OCI-LY7 (cell line): Measurements from ENCODE around the gene ZFR2. TPM values are rescaled to one million over a fixed set of nuclear protein-coding genes. Genes with fewer than 3 reads are reported as not detected.

ENCODE experiments used
- BruUV-seq: library from RNA; stranded (reverse); fragments of 400-500 nt; replicated peaks from 2 replicates; lab custom pipeline; 2021; lab: Mats Ljungman, UMichigan
- CTCF ChIA-PET: fragments of 300-600 bp; sonication (Branson Sonifier 250); formaldehyde crosslinking; loops from one replicate; lab custom pipeline; 2022; ENCODE audit warnings: antibody characterized with exemption; ENCODE audit not compliant: unreplicated experiment; lab: Charles Lee
- POLR2A ChIA-PET: fragments of 300-600 bp; sonication (Branson Sonifier 250); formaldehyde crosslinking; loops from one replicate; lab custom pipeline; 2022; ENCODE audit warnings: antibody characterized with exemption; lab: Charles Lee
- DNase-seq: peaks from one replicate; pipeline ENCODE4 v3.0.0-alpha.2; 2015; ENCODE audit warnings: low spot score
- H2AFZ ChIP-seq: fragments of 200-600 bp; sonication (generic), shearing (Covaris generic); 2 replicates; pipeline ENCODE4 v1.6.1; 2014; ENCODE audit warnings: mild to moderate bottlenecking, antibody characterized with exemption, low read length, moderate library complexity
- H3K27ac ChIP-seq: fragments of 200-600 bp; sonication (generic); 2 replicates; pipeline ENCODE4 v1.5.1; 2014; ENCODE audit warnings: mixed run types, low read depth, mild to moderate bottlenecking, moderate library complexity, low read length, inconsistent platforms; ENCODE audit not compliant: poor library complexity, severe bottlenecking
- H3K36me3 ChIP-seq: fragments of 200-600 bp; sonication (generic); 2 replicates; pipeline ENCODE4 v1.6.1; 2014; ENCODE audit warnings: mild to moderate bottlenecking, antibody characterized with exemption, low read length, moderate library complexity, mixed read lengths; ENCODE audit not compliant: insufficient read depth
- H3K4me1 ChIP-seq: fragments of 200-600 bp; sonication (generic); 2 replicates; pipeline ENCODE4 v1.5.1; 2014; ENCODE audit warnings: mild to moderate bottlenecking, low read length; ENCODE audit not compliant: insufficient read depth, poor library complexity, severe bottlenecking
- H3K4me2 ChIP-seq: fragments of 200-600 bp; sonication (generic); 2 replicates; pipeline ENCODE4 v1.6.1; 2014; ENCODE audit warnings: mild to moderate bottlenecking, low read length
- H3K4me3 ChIP-seq: fragments of 200-600 bp; sonication (generic); 2 replicates; pipeline ENCODE4 v1.5.1; 2014; ENCODE audit warnings: mild to moderate bottlenecking, low read depth, low read length; ENCODE audit not compliant: poor library complexity, severe bottlenecking
- H3K79me2 ChIP-seq: fragments of 200-600 bp; sonication (generic); 2 replicates; pipeline ENCODE4 v1.6.1; 2016; ENCODE audit warnings: low read depth, mild to moderate bottlenecking, low read length, moderate library complexity, mixed read lengths; ENCODE audit not compliant: insufficient read depth
- H3K9me2 ChIP-seq: fragments of 200-600 bp; sonication (generic); 2 replicates; pipeline ENCODE4 v1.6.1; 2016; ENCODE audit warnings: mild to moderate bottlenecking, low read length, mixed read lengths; ENCODE audit not compliant: insufficient read depth
- H3K9me3 ChIP-seq: fragments of 200-600 bp; sonication (generic); 2 replicates; pipeline ENCODE4 v1.6.1; 2014; ENCODE audit warnings: mild to moderate bottlenecking, mixed run types, low read length, mixed read lengths
- H4K20me1 ChIP-seq: fragments of 200-600 bp; sonication (generic); 2 replicates; pipeline ENCODE4 v1.6.1; 2014; ENCODE audit warnings: mild to moderate bottlenecking, antibody characterized with exemption, low read length, moderate library complexity, mixed read lengths; ENCODE audit not compliant: insufficient read depth
- EZH2phosphoT487 ChIP-seq: fragments of 200-600 bp; sonication (generic); IDR thresholded peaks from 2 replicates; pipeline ENCODE4 v1.6.1; 2018; ENCODE audit warnings: low read depth, borderline replicate concordance, mild to moderate bottlenecking, mixed run types, antibody characterized with exemption, low read length, moderate library complexity, mixed read lengths
- intact Hi-C: fragments of 100-400 bp; cut with micrococcal nuclease; formaldehyde crosslinking; loops from one replicate; pipeline ENCODE4 v1.10.0; 2022; ENCODE audit not compliant: unreplicated experiment
- total RNA-seq, 2 experiments: library from RNA; depleted of rRNA in 1 of 2; stranded (reverse); fragments of >200 nt in 1 of 2; shearing (Covaris generic) in 1 of 2; gene quantifications; 2 replicates each; pipeline ENCODE4 v1.2.3, GENCODE V29; 2014 to 2022
- TF ChIP-seq, protein P1 (sequence below): fragments of 200-600 bp; sonication (generic); conservative IDR thresholded peaks from 2 replicates; pipeline ENCODE4 v1.5.1; 2014; ENCODE audit warnings: mild to moderate bottlenecking, antibody characterized with exemption, low read length, moderate library complexity, mixed read lengths

Gene ZFR2
- total RNA-seq, 2 experiments from 2014 or later, result not detected

DNA sequence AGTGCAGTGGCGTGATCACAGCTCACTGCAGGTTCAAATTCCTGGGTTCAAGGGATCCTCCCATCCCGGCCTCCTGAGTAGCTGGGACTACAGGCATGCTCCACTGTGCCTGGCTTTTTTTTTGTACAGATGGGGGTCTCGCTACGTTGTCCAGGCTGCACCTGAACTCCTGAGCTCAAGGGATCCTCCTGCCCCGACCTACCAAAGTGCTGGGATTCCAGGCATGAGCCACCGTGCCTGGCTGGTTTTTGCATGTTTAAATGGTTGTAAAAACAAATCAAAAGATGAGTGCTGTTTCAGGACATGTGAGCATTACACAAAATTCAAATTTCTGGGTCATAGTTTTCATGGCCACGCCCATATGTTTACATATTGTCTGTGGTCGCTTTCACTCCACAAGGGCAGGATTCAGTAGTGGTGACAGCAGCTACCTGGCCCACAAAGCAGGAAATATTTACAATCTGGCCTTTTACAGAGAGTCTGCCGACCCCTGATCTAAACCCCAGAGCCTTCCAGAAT, 88.0 kb downstream of the ZFR2 start:
- Histone ChIP-seq H3K4me2 (no peak overlapping the region), H3K4me3 (no peak overlapping the region), H3K27ac (no peak overlapping the region), H3K36me3 (no peaks in the 10 kb centered on the region), H2AFZ (no peak overlapping the region), H3K79me2 (no peaks in the 10 kb centered on the region), H4K20me1 (no peaks in the 10 kb centered on the region), H3K9me2 (no peaks in the 10 kb centered on the region), H3K4me1 (no peaks in the 10 kb centered on the region), H3K9me3 (peaks cover 8% of the 10 kb centered on the region; the same call in 1 of the 2 replicates)
- no peak for DNase-seq
- no TSS peak for BruUV-seq
- TF ChIP-seq, protein P1, sequence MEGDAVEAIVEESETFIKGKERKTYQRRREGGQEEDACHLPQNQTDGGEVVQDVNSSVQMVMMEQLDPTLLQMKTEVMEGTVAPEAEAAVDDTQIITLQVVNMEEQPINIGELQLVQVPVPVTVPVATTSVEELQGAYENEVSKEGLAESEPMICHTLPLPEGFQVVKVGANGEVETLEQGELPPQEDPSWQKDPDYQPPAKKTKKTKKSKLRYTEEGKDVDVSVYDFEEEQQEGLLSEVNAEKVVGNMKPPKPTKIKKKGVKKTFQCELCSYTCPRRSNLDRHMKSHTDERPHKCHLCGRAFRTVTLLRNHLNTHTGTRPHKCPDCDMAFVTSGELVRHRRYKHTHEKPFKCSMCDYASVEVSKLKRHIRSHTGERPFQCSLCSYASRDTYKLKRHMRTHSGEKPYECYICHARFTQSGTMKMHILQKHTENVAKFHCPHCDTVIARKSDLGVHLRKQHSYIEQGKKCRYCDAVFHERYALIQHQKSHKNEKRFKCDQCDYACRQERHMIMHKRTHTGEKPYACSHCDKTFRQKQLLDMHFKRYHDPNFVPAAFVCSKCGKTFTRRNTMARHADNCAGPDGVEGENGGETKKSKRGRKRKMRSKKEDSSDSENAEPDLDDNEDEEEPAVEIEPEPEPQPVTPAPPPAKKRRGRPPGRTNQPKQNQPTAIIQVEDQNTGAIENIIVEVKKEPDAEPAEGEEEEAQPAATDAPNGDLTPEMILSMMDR, result no peak
- TF ChIP-seq EZH2phosphoT487, result no peak
- CTCF ChIA-PET, result no interaction called here
- POLR2A ChIA-PET, result no interaction called here
- intact Hi-C loops, result no loop called here

DNA sequence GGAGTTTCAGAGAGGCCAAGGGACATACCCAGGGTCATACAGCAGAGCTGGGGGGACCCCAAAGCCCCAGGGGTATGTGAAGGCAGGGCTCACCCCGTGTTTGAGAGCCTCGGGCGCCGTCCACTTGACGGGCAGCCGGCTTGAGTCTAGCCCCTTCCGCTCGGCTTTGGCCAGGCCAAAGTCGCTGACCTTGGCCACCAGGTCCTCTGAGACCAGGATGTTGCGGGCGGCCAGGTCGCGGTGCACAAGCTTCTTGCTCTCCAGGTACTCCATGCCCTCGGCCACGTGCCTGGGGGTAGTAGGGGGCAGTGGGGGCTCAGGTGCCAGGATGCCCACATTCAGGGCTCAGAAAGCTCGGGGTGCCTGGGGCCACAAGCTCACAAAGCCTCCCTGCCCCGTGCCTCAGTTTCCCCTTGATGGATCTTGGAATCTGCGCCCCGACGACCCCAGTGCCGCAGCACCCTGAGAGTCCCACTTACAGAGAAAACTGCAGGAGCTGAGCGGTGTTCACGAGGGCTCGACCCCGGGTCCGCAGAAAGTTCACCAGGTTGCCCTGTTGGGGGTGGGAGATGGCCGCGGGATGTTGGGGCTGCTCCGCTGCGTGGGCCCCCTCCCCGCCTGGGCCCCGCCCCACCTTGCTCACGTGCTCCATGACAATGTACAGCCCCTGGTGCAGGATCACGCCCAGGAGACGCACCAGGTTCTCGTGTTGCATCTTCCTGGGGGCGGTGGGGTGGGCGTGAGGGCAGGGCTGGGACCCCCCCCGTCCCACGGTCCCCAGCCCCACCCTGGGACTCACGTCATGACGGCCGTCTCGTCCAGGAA, 89.7 kb downstream of the ZFR2 start:
- TF ChIP-seq EZH2phosphoT487, result no peak
- TF ChIP-seq, protein P1, result no peak
- no peak for DNase-seq
- no peak overlapping the region for H3K4me2 ChIP-seq
- H3K27ac ChIP-seq, result no peak overlapping the region
- no peak overlapping the region for H3K4me3 ChIP-seq
- ChIA-PET CTCF (no interaction called here), POLR2A (no interaction called here)
- H3K4me1 ChIP-seq, result no peaks in the 10 kb centered on the region
- no peaks in the 10 kb centered on the region for H3K9me2 ChIP-seq
- no peaks in the 10 kb centered on the region for H3K79me2 ChIP-seq
- H2AFZ ChIP-seq, result no peak overlapping the region
- H3K9me3 ChIP-seq, result peaks cover 8% of the 10 kb centered on the region; the same call in 1 of the 2 replicates
- BruUV-seq, result no TSS peak
- H3K36me3 ChIP-seq, result no peaks in the 10 kb centered on the region
- H4K20me1 ChIP-seq, result no peaks in the 10 kb centered on the region
- intact Hi-C loops, result no loop called here
